Measurements from ENCODE around the gene CCER1. TPM values are rescaled to one million over a fixed set of nuclear protein-coding genes. Genes with fewer than 3 reads are reported as not detected.

Gene CCER1
- polyA plus RNA-seq, 3 donors = not detected

DNA sequence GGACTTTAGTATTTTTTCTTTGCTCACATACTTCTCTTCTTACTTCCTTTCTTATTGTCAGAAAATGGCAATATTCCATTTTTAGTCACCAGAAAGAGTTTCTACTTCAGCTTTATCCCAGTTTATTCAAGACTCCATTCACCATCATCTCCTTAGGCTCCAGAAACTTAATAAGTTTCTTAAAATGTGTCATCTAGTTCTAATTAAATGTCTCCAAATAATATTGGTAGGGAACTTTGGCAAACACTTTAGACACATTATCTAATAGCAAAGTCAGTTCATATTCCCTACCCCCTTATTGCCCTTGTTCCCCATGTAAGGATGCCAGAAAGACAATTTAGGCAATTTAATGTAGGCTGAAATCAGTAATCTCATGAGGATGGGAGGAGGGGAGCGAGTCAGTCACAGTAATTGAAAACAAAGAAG, 34.7 kb upstream of the CCER1 start:
- no peaks in the 10 kb centered on the region for H3K4me1 Mint-ChIP-seq
- Histone ChIP-seq H3K27ac (ENCODE audit: low read depth in 1 of 2, low read length in 2 of 2) (no peak overlapping the region), H3K79me2 (ENCODE audit: insufficient read depth, low read length) (no peaks in the 10 kb centered on the region), H3K4me3 (replicated peaks in 1 of 3; ENCODE audit: low read depth in 2 of 3, low read length in 3 of 3) (no peak overlapping the region), H3K27me3 (ENCODE audit: control insufficient read depth in 2 of 2, insufficient read depth in 2 of 2, low read length in 2 of 2) (no peaks in the 10 kb centered on the region), H3K9me3 (replicated peaks in 1 of 2; ENCODE audit: control insufficient read depth in 1 of 2, insufficient read depth in 1 of 2, low read length in 2 of 2) (no peaks in the 10 kb centered on the region), H3K4me1 (ENCODE audit: control insufficient read depth in 1 of 2, insufficient read depth in 2 of 2, low read length in 2 of 2) (no peaks in the 10 kb centered on the region), H3K36me3 (replicated peaks in 1 of 2; ENCODE audit: control insufficient read depth in 1 of 2, insufficient read depth in 2 of 2, low read length in 2 of 2) (no peaks in the 10 kb centered on the region), H4K20me1 (ENCODE audit: insufficient read depth, low read length) (no peaks in the 10 kb centered on the region), H3K4me2 (replicated peaks; ENCODE audit: extremely low read depth, low read length, poor library complexity, severe bottlenecking) (no peak overlapping the region), H3K9ac (ENCODE audit: insufficient read depth, low read length, poor library complexity, severe bottlenecking) (no peak overlapping the region), H2AFZ (ENCODE audit: insufficient read depth, low read depth, low read length, poor library complexity, severe bottlenecking) (no peak overlapping the region)
- no CpG with 5 or more reads among the region's 1 CpG for WGBS (ENCODE audit: insufficient coverage)
- no peak overlapping the region for H3K4me3 Mint-ChIP-seq
- no peaks in the 10 kb centered on the region for H3K36me3 Mint-ChIP-seq
- TF ChIP-seq, protein P1, sequence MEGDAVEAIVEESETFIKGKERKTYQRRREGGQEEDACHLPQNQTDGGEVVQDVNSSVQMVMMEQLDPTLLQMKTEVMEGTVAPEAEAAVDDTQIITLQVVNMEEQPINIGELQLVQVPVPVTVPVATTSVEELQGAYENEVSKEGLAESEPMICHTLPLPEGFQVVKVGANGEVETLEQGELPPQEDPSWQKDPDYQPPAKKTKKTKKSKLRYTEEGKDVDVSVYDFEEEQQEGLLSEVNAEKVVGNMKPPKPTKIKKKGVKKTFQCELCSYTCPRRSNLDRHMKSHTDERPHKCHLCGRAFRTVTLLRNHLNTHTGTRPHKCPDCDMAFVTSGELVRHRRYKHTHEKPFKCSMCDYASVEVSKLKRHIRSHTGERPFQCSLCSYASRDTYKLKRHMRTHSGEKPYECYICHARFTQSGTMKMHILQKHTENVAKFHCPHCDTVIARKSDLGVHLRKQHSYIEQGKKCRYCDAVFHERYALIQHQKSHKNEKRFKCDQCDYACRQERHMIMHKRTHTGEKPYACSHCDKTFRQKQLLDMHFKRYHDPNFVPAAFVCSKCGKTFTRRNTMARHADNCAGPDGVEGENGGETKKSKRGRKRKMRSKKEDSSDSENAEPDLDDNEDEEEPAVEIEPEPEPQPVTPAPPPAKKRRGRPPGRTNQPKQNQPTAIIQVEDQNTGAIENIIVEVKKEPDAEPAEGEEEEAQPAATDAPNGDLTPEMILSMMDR (IDR thresholded peaks at IDR 0.05) = no peak
- intact Hi-C loops (cut with micrococcal nuclease) = no loop called here
- no peak overlapping the region for H3K27ac Mint-ChIP-seq
- H3K27me3 Mint-ChIP-seq (ENCODE audit: low read depth in 3 of 3) = no peaks in the 10 kb centered on the region
- no peak for DNase-seq
- H3K9me3 Mint-ChIP-seq = peaks cover 0 to 8% (median 2%) of the 10 kb centered on the region in 7 donors

DNA sequence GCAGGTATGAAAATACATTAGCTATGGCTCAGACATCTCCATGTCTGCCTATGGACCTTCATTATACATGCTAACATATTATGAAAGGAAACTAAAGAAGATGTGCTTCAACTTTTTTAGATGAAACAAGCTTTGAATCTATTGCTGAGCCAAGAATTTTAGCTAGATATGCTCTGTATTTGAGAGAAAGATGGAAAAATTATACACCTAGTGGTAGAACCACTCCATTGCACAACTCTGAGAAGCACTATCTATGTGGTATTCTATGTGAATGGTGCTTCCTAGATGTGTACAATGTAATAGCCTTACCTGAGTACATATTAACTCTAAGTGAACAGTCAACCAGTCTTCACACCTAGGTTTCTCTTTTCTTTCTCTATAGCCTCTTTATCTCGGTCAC, 32.5 kb upstream of the CCER1 start:
- TF ChIP-seq, protein P1 (IDR thresholded peaks at IDR 0.05) = peak; percentile 9
- H2AFZ ChIP-seq (ENCODE audit: insufficient read depth, low read depth, low read length, poor library complexity, severe bottlenecking) = no peak overlapping the region
- H3K27ac Mint-ChIP-seq = no peak overlapping the region
- no peaks in the 10 kb centered on the region for H3K4me1 Mint-ChIP-seq
- H3K4me1 ChIP-seq (ENCODE audit: control insufficient read depth in 1 of 2, insufficient read depth in 2 of 2, low read length in 2 of 2) = no peaks in the 10 kb centered on the region
- DNase-seq = no peak
- H3K36me3 Mint-ChIP-seq = no peaks in the 10 kb centered on the region
- no peaks in the 10 kb centered on the region for H3K36me3 ChIP-seq (replicated peaks in 1 of 2; ENCODE audit: control insufficient read depth in 1 of 2, insufficient read depth in 2 of 2, low read length in 2 of 2)
- no peak overlapping the region for H3K4me3 Mint-ChIP-seq
- peaks cover 0 to 8% (median 2%) of the 10 kb centered on the region in 7 donors for H3K9me3 Mint-ChIP-seq
- H3K9me3 ChIP-seq (replicated peaks in 1 of 2; ENCODE audit: control insufficient read depth in 1 of 2, insufficient read depth in 1 of 2, low read length in 2 of 2) = no peaks in the 10 kb centered on the region
- H3K79me2 ChIP-seq (ENCODE audit: insufficient read depth, low read length) = no peaks in the 10 kb centered on the region
- no peak overlapping the region for H3K9ac ChIP-seq (ENCODE audit: insufficient read depth, low read length, poor library complexity, severe bottlenecking)
- no CpG with 5 or more reads among the region's 1 CpG for WGBS (ENCODE audit: insufficient coverage)
- H3K27ac ChIP-seq (ENCODE audit: low read depth in 1 of 2, low read length in 2 of 2) = no peak overlapping the region
- H3K27me3 Mint-ChIP-seq (ENCODE audit: low read depth in 3 of 3) = no peaks in the 10 kb centered on the region
- no peaks in the 10 kb centered on the region for H4K20me1 ChIP-seq (ENCODE audit: insufficient read depth, low read length)
- H3K27me3 ChIP-seq (ENCODE audit: control insufficient read depth in 2 of 2, insufficient read depth in 2 of 2, low read length in 2 of 2) = no peaks in the 10 kb centered on the region
- intact Hi-C loops (cut with micrococcal nuclease) = no loop called here
- H3K4me2 ChIP-seq (replicated peaks; ENCODE audit: extremely low read depth, low read length, poor library complexity, severe bottlenecking) = no peak overlapping the region
- H3K4me3 ChIP-seq (replicated peaks in 1 of 3; ENCODE audit: low read depth in 2 of 3, low read length in 3 of 3) = no peak overlapping the region
